ENCODE measurements around the gene GRIN2A.

The GRIN2A gene

GRCh38 chr16:10182222-10183053 lies at the start of gene GRIN2A:
TSS of gene GRIN2A (minus strand) at chr16:10182428. CDS start at chr16:10180411, 2,017 bp downstream.
- no peak for DNase-seq

- no peak for DNase-seq
Observed at GRCh38 chr16:10231563-10231962, 49.3 kb upstream of the GRIN2A start.

DNA sequence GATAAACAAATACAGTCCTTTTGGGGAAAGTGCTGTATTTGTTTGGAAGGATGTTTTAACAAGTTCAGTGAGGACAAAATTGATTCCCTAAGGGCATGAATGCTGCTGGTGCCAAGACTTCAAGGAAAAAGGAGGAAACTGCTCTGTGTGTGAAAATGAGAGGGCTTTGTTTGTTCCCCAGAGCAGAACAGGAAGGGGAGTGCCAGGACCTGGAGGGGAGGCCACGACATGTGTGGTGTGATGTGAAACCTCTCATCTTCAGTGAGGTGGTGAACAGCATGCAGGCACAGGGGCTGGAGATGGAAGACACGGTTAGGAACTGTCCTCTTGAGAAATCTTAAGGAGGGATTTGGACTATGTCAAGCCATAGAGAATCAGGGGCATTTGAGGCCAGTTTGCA lies 46.6 kb upstream of the GRIN2A start:
- DNase-seq, result no peak

DNA sequence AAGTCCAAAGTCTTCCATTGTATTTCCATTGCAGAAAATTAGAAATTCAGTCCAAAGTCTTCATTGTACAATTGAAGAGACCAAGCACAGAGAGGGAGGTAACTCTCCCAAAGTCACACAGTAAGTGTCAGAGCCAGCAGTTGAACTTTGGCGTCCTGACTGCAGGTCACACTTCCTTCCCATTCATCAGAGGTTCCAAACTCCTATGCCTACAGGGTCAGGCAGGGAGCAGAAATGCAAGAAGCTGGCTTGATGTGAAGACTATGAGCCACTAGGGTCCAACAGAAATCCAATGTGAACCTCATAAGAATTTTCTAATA lies 44.7 kb upstream of the GRIN2A start:
- DNase-seq, result no peak

DNA sequence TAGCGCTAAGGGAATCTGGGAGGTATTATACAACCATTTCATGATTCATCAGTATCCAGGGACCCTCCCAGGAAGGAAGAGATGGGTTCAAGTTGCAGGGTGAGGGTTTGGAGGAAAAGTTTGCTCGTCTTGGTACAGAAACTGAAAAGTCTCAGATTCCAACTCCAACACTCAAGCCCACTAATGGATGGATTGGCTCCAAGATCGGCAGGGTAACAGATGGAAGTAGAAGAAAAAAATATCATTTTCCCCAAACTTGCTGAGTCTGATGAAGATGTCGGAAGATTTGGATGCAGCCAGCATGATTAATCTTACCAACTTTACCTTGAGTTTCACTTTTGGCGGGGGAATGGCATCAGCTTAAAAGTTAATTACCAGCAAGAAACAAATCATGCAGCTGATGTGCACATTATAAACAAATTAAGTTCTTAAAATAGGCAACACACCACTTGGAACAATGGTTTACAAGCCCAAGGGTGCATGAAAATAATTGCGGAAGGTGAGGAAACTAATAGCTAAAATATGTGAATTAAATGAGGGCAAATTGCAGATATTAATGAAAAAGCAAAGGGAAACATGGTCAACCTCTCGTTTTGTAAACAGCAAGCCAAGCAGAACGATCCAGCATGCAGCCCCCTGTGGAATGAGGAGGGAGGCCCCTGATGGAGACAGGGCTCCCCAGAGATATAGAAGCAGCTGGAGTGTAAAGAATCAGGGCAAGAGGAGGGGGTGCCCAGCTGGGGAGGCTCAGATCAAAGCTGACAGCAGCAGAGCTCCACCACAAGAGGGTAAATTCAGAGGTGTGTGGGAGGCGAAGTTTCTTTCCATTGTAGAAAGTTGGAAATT lies 44.1 kb upstream of the GRIN2A start:
- no peak for DNase-seq

- DNase-seq, result no peak
Observed at GRCh38 chr16:10225653-10226052, 43.4 kb upstream of the GRIN2A start.

- no peak for DNase-seq
Observed at GRCh38 chr16:10224850-10225249, 42.6 kb upstream of the GRIN2A start.

- no peak for DNase-seq
Observed at GRCh38 chr16:10220942-10221341, 38.7 kb upstream of the GRIN2A start.

- no peak for DNase-seq
Observed at GRCh38 chr16:10219742-10220141, 37.5 kb upstream of the GRIN2A start.

DNA sequence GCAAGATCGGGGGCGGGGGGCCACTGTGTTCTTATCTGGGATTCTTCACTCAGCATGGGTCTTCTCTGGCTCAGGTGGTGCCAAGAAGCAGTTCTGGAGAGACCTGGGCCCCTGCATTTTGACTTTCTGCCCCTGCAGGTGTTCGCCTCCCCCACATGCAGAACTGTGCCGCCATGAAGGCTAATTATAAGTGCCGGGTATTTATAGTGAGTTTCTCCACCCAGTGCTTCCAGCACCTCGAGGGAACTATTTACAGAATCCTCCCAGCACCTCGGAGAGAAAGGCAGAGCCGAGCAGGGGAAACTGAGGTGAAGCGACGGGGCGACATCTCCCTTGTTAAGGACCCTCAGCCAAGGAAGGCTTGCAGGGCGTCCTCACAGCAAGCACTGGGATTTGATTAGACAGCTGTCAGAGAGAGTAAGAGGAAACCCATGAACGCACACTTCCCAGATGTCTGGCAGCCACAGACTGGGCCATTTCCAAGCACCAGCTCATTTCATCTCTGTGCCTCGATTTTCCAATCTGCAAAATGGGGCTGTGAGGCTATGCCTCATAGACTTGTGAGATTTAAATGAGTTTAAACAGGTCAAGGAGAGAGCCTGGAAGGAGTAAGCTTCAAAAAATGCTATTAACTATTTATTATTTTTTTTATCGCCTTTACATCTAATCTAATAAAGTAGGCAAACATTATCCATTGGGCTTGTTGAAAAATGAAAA lies 36.4 kb upstream of the GRIN2A start:
- DNase-seq, result no peak

DNA sequence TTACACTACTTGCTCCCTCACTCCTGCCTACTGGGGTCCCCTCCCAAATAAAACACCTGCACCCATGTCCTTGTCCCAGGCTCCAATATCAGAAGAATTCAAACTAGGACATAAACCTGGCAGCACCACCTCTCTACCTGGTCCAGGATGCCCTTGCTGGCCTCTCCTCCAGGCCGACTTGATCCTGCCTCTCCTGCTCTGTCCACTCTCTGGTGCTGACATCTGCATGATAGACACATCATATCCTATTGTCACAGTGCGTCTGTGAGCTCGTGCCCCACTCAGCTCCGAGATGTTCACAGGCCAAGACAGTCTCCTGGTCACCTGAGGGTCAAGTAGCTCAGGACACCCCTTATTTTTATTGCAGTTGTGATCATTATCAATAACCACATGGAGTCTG lies 31.5 kb upstream of the GRIN2A start:
- DNase-seq, result no peak

- DNase-seq, result no peak
Observed at GRCh38 chr16:10210944-10211343, 28.7 kb upstream of the GRIN2A start.

GRCh38 chr16:10206865-10207264 lies 24.6 kb upstream of the GRIN2A start:
- DNase-seq, result no peak

DNA sequence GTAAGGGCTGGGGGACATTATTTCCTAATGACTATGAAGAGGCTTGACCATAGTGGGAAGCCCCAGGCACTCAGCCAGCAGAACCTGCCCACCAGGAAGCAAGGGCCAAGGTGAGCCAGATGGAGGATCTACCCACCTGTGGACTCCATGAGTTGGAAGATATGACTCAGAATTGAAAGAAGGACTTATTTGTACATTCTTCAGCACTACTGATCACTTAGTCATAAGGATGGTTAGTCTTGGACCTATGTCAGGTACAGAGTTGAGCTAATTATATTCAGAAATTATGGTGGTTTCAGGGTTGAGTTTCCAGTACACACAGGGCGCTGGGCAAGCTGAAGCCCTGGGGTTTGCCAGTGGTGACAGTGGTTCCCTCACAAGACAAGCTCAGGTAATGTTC lies 24.0 kb upstream of the GRIN2A start:
- no peak for DNase-seq

DNA sequence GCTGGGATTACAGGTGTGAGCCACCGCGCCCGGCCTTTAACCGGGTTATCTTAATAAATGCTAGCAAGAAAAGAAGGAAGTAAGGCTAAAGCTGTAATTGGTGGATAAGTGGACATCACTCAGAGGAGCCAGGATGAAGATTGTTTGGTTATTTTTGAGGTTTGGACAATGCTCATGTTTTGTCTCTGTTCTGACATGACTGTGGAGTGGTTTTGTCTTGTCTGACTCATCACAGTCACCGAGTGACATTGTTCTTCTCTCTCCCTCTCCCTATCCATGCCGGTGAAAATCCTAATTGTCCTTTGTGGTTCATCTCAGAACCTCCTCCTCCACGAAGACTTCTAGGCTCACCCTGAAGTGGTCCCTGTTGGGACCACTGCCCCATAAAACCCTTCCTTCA lies 23.5 kb upstream of the GRIN2A start:
- DNase-seq, result no peak

GRCh38 chr16:10202649-10203048 lies 20.4 kb upstream of the GRIN2A start:
- no peak for DNase-seq

GRCh38 chr16:10200637-10201586 lies 18.7 kb upstream of the GRIN2A start:
- no peak for DNase-seq

DNA sequence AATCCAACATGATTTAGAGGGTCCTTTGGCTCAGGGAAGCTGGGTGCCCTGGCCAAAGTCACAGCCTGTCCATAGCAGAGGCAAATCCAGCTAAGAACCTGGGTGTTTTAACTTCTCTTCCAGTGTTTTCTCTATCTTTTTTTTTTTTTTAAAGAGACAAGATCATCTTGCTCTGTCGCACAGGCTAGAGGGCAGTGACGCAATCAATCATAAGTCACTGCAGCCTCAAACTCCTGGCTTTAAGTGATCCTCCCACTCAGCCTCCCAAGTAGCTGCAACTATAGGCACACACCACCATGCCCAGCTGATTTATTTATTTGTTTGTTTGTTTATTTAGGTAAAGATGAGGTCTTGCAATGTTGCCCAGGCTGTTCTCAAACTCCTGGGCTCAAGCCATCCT lies 14.8 kb upstream of the GRIN2A start:
- no peak for DNase-seq

GRCh38 chr16:10191096-10191495 lies 8.9 kb upstream of the GRIN2A start:
- DNase-seq, result no peak

DNA sequence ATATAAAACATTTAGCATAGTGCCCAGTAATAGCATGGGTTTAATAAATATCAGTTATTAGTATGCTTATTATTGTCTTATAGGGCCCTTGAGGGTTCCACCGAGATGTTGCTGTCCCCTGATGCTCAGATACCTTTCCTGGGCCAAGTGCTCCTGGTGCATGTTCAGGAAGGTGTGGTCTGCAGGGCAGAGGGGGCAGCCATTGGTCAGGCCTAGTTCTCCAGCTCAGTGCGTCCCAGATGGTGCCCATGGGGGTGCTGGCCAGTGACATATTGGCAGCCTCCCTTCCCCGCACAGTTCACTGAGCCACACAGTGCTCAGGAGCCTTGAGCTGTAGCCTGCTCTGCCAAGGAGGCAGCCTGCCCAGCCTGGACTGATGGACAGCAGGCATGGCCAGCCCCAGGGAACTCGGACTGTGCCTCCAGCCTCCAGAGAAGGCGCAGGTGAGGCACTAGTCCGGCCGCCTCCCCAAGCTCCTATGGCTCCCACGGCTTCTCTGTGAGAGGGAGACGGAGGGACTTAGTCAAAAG lies 7.7 kb upstream of the GRIN2A start:
- no peak for DNase-seq

GRCh38 chr16:10188236-10188635 lies 6.0 kb upstream of the GRIN2A start:
- DNase-seq, result no peak

All from activated naive CD4-positive, alpha-beta T cell (primary cell).